PC-9 (cell line): ENCODE results near the gene SPOCK2. TPM values are rescaled to one million over a fixed set of nuclear protein-coding genes. Genes with fewer than 3 reads are reported as not detected.

ENCODE experiments used
- BruUV-seq: library from RNA; stranded (reverse); fragments of 400-500 nt; replicated peaks from 2 replicates; lab custom pipeline; 2021; lab: Mats Ljungman, UMichigan
- CTCF ChIA-PET: fragments of 300-600 bp; sonication (Branson Sonifier 250); formaldehyde crosslinking; loops from one replicate; lab custom pipeline; 2022; ENCODE audit warnings: antibody characterized with exemption; lab: Charles Lee
- POLR2A ChIA-PET: fragments of 300-600 bp; sonication (Branson Sonifier 250); formaldehyde crosslinking; loops from one replicate; lab custom pipeline; 2022; ENCODE audit warnings: antibody characterized with exemption; ENCODE audit not compliant: unreplicated experiment; lab: Charles Lee
- DNase-seq, 2 experiments: peaks; one replicate each; pipeline versions ENCODE4 v3.0.0 to v3.0.0-alpha.2; 2015 to 2022; ENCODE audit warnings: mixed read lengths in 1 of 2
- H2AFZ ChIP-seq: fragments of 200-600 bp; sonication (generic); 2 replicates; pipeline ENCODE4 v1.8.1; 2017; ENCODE audit warnings: antibody characterized with exemption
- H3F3A ChIP-seq: fragments of 200-600 bp; sonication (generic); 2 replicates; pipeline ENCODE4 v1.8.1; 2017; ENCODE audit warnings: antibody characterized with exemption, mild to moderate bottlenecking, low read depth; ENCODE audit not compliant: insufficient read depth
- H3K27ac ChIP-seq: fragments of 200-600 bp; sonication (generic); 2 replicates; pipeline ENCODE4 v1.6.1; 2016; ENCODE audit warnings: mixed run types
- H3K27me3 ChIP-seq: fragments of 200-600 bp; sonication (generic); 2 replicates; pipeline ENCODE4 v1.6.1; 2016; ENCODE audit warnings: low read depth, mixed run types; ENCODE audit not compliant: insufficient read depth
- H3K36me3 ChIP-seq: fragments of 200-600 bp; sonication (generic); 2 replicates; pipeline ENCODE4 v1.6.1; 2016; ENCODE audit warnings: low read depth, mixed run types
- H3K4me1 ChIP-seq: fragments of 200-600 bp; sonication (generic); replicated peaks from 2 replicates; pipeline ENCODE4 v1.6.1; 2016; ENCODE audit warnings: mixed run types; ENCODE audit not compliant: insufficient read depth
- H3K4me2 ChIP-seq: fragments of 200-600 bp; sonication (generic); 2 replicates; pipeline ENCODE4 v1.6.1; 2017; ENCODE audit warnings: mixed run types
- H3K4me3 ChIP-seq: fragments of 200-600 bp; sonication (generic); 2 replicates; pipeline ENCODE4 v1.6.1; 2016; ENCODE audit warnings: mixed run types
- H3K79me2 ChIP-seq: fragments of 200-600 bp; sonication (generic); 2 replicates; pipeline ENCODE4 v1.6.1; 2017; ENCODE audit warnings: low read depth, mixed run types
- H3K9me2 ChIP-seq: fragments of 200-600 bp; sonication (generic); 2 replicates; pipeline ENCODE4 v1.8.1; 2017; ENCODE audit warnings: mild to moderate bottlenecking; ENCODE audit not compliant: insufficient read depth
- H3K9me3 ChIP-seq: fragments of 200-600 bp; sonication (generic); 2 replicates; pipeline ENCODE4 v1.8.1; 2016; ENCODE audit warnings: low read depth; ENCODE audit not compliant: insufficient read depth
- H4K20me1 ChIP-seq: fragments of 200-600 bp; sonication (generic); 2 replicates; pipeline ENCODE4 v1.8.1; 2017; ENCODE audit not compliant: insufficient read depth
- CTCF ChIP-seq: fragments of 200-600 bp; sonication (generic); conservative IDR thresholded peaks from 2 replicates; pipeline ENCODE4 v1.6.1; 2017; ENCODE audit warnings: mixed run types, antibody characterized with exemption, mild to moderate bottlenecking, moderate library complexity
- EZH2 ChIP-seq: fragments of 200-600 bp; sonication (generic); IDR thresholded peaks from 2 replicates; pipeline ENCODE4 v1.8.0; 2017; ENCODE audit warnings: antibody characterized with exemption, low read depth
- intact Hi-C: fragments of 100-400 bp; cut with micrococcal nuclease; formaldehyde crosslinking; loops from one replicate; pipeline ENCODE4 v1.10.0; 2022; ENCODE audit not compliant: unreplicated experiment
- total RNA-seq: library from RNA; stranded (reverse); gene quantifications from 2 replicates; pipeline ENCODE4 v1.2.3, GENCODE V29; 2021

SPOCK2 gene
- total RNA-seq, 1 experiment from 2014 or later, result 5.3 TPM

- Histone ChIP-seq H3K4me1 (peaks cover 54% of the 10 kb centered on the region), H3K4me3 (peak overlapping the region; percentile 25; the same call in 1 of the 2 replicates), H2AFZ (no peak overlapping the region), H3K9me2 (no peaks in the 10 kb centered on the region), H3K27ac (peak overlapping the region; percentile 86), H3K36me3 (no peaks in the 10 kb centered on the region), H3K79me2 (no peaks in the 10 kb centered on the region), H3K9me3 (no peaks in the 10 kb centered on the region), H4K20me1 (no peaks in the 10 kb centered on the region), H3K27me3 (no peaks in the 10 kb centered on the region), H3F3A (peaks cover 48% of the 10 kb centered on the region), H3K4me2 (peak overlapping the region; percentile 70)
- ChIA-PET CTCF (interaction anchor here (0.5 to 1.0 kb wide), 5 partner anchors 9 to 173 kb away, joined by 3 to 8 read pairs (median 4); no protein-coding TSS in a partner anchor), POLR2A (interaction anchor here (0.5 to 1.0 kb wide), 5 partner anchors 28 to 275 kb away, joined by 3 to 6 read pairs (median 4); no protein-coding TSS in a partner anchor)
- intact Hi-C loops, result loop anchor here (1.0 to 2.0 kb wide), 10 partner anchors 17 to 313 kb away; no protein-coding TSS in a partner anchor
- BruUV-seq, result TSS peak; percentile 56
- peak; percentile 97 to 98 for DNase-seq
- no peak for TF ChIP-seq EZH2
- no peak for TF ChIP-seq CTCF
These were observed 8.0 kb downstream of the SPOCK2 start for GRCh38 chr10:72080042-72080975.

GRCh38 chr10:72079356-72079755 is 9.0 kb downstream of the SPOCK2 start:
- Histone ChIP-seq H3F3A (peaks cover 48% of the 10 kb centered on the region), H3K4me2 (peak overlapping the region; percentile 70), H3K27me3 (no peaks in the 10 kb centered on the region), H3K27ac (peak overlapping the region; percentile 86), H3K4me3 (no peak overlapping the region), H4K20me1 (no peaks in the 10 kb centered on the region), H3K9me3 (no peaks in the 10 kb centered on the region), H3K36me3 (no peaks in the 10 kb centered on the region), H3K79me2 (no peaks in the 10 kb centered on the region), H2AFZ (no peak overlapping the region), H3K9me2 (no peaks in the 10 kb centered on the region), H3K4me1 (peaks cover 54% of the 10 kb centered on the region)
- POLR2A ChIA-PET, result interaction anchor here (0.6 to 1.0 kb wide), 2 partner anchors 29 to 77 kb away, joined by 4 to 17 read pairs; no protein-coding TSS in a partner anchor
- TF ChIP-seq EZH2 (no peak), CTCF (no peak)
- intact Hi-C loops, result no loop called here
- peak in 1 of 2 experiments; percentile 25 for DNase-seq
- CTCF ChIA-PET, result interaction anchor here (1.2 kb wide), 1 partner anchor 46 kb away, joined by 3 read pairs; no protein-coding TSS in a partner anchor
- no TSS peak for BruUV-seq

GRCh38 chr10:72077275-72077990 is 10.9 kb downstream of the SPOCK2 start:
- intact Hi-C loops, result no loop called here
- TF ChIP-seq EZH2 (no peak), CTCF (no peak)
- H3K79me2 ChIP-seq, result no peaks in the 10 kb centered on the region
- no peak overlapping the region for H3K4me3 ChIP-seq
- peak in 1 of 2 experiments; percentile 11 for DNase-seq
- H3K36me3 ChIP-seq, result no peaks in the 10 kb centered on the region
- ChIA-PET CTCF (no interaction called here), POLR2A (no interaction called here)
- no TSS peak for BruUV-seq
- H4K20me1 ChIP-seq, result no peaks in the 10 kb centered on the region
- H3K9me3 ChIP-seq, result no peaks in the 10 kb centered on the region
- H2AFZ ChIP-seq, result no peak overlapping the region
- no peak overlapping the region for H3K4me2 ChIP-seq
- peaks cover 38% of the 10 kb centered on the region for H3K4me1 ChIP-seq
- no peaks in the 10 kb centered on the region for H3K27me3 ChIP-seq
- H3F3A ChIP-seq, result peaks cover 34% of the 10 kb centered on the region
- H3K27ac ChIP-seq, result no peak overlapping the region
- no peaks in the 10 kb centered on the region for H3K9me2 ChIP-seq
